AG09319 (cell line): ENCODE data around the gene SLC44A1.
"Not testable (repeated sequence)": the region's sequence is repeated elsewhere in the genome, so short reads cannot be mapped to it uniquely, and the experiment has no call there.

Experiments
- DNase-seq: peaks from one replicate; pipeline ENCODE4 v3.0.0-alpha.2; 2010; ENCODE audit warnings: low read depth; ENCODE audit errors: extremely low read depth
- CTCF ChIP-seq: IDR thresholded peaks from 2 replicates; pipeline ENCODE4 v1.5.1; 2011; ENCODE audit warnings: low read depth, mild to moderate bottlenecking, inconsistent platforms, low read length, moderate library complexity

The SLC44A1 gene

GRCh38 chr9:105248691-105249090 is 4.2 kb downstream of the SLC44A1 start:
- DNase-seq, result no peak
- no peak for TF ChIP-seq CTCF

- no peak for TF ChIP-seq CTCF
- no peak for DNase-seq
Measured at GRCh38 chr9:105251133-105251532, 6.7 kb downstream of the SLC44A1 start.

GRCh38 chr9:105251733-105252404 is 7.4 kb downstream of the SLC44A1 start:
- no peak for TF ChIP-seq CTCF
- DNase-seq, result no peak

- no peak for DNase-seq
Measured at GRCh38 chr9:105252405-105252756, 7.9 kb downstream of the SLC44A1 start.

GRCh38 chr9:105254226-105254625 is 9.8 kb downstream of the SLC44A1 start:
- no peak for DNase-seq
- no peak for TF ChIP-seq CTCF

More at GRCh38 chr9:105252405-105252756, 7.9 kb downstream of the SLC44A1 start:
- no peak for TF ChIP-seq CTCF

GRCh38 chr9:105255421-105255820 is 11.0 kb downstream of the SLC44A1 start:
- DNase-seq, result no peak
- no peak for TF ChIP-seq CTCF

- DNase-seq, result not testable (repeated sequence)
Measured at GRCh38 chr9:105256569-105256968, 12.1 kb downstream of the SLC44A1 start.

GRCh38 chr9:105257809-105258208 is 13.4 kb downstream of the SLC44A1 start:
- TF ChIP-seq CTCF, result no peak
- no peak for DNase-seq
